HG03135 (cell line): ENCODE measurements around the gene CXCR4.
"Not testable (repeated sequence)": the region's sequence is repeated elsewhere in the genome, so short reads cannot be mapped to it uniquely, and the experiment has no call there.

Experiments
- ATAC-seq: cut with Tn5 transposase; IDR thresholded peaks from one replicate; pipeline ENCODE4 v1.9.1; 2021; ENCODE audit warnings: mild to moderate bottlenecking, moderate library complexity; ENCODE audit not compliant: unreplicated experiment

CXCR4 gene

GRCh38 chr2:136115183-136115761 lies 2.7 kb downstream of the CXCR4 start:
- ATAC-seq, result no peak

- no peak for ATAC-seq
Observed at GRCh38 chr2:136114382-136114781, 3.6 kb downstream of the CXCR4 start.

- no peak for ATAC-seq
Observed at GRCh38 chr2:136113209-136113971, 4.6 kb downstream of the CXCR4 start.

- no peak for ATAC-seq
Observed at GRCh38 chr2:136112317-136113208, 5.4 kb downstream of the CXCR4 start.

- no peak for ATAC-seq
Observed at GRCh38 chr2:136111711-136112110, 6.2 kb downstream of the CXCR4 start.

- no peak for ATAC-seq
Observed at GRCh38 chr2:136110526-136110925, 7.4 kb downstream of the CXCR4 start.

- ATAC-seq, result no peak
Observed at GRCh38 chr2:136108463-136108862, 9.5 kb downstream of the CXCR4 start.

GRCh38 chr2:136107051-136108033 lies 10.6 kb downstream of the CXCR4 start:
- peak; percentile 73 for ATAC-seq

- no peak for ATAC-seq
Observed at GRCh38 chr2:136106505-136106904, 11.4 kb downstream of the CXCR4 start.

- ATAC-seq, result no peak
Observed at GRCh38 chr2:136104977-136105376, 13.0 kb downstream of the CXCR4 start.

- no peak for ATAC-seq
Observed at GRCh38 chr2:136101042-136101441, 16.9 kb downstream of the CXCR4 start.

- no peak for ATAC-seq
Observed at GRCh38 chr2:136098441-136098840, 19.5 kb downstream of the CXCR4 start.

GRCh38 chr2:136093583-136093982 lies 24.4 kb downstream of the CXCR4 start:
- ATAC-seq, result no peak

GRCh38 chr2:136091899-136092298 lies 26.1 kb downstream of the CXCR4 start:
- no peak for ATAC-seq

- ATAC-seq, result not testable (repeated sequence)
Observed at GRCh38 chr2:136087901-136088460, 30.0 kb downstream of the CXCR4 start.

- ATAC-seq, result no peak
Observed at GRCh38 chr2:136086253-136087016, 31.5 kb downstream of the CXCR4 start.

- ATAC-seq, result no peak
Observed at GRCh38 chr2:136085453-136086209, 32.3 kb downstream of the CXCR4 start.

GRCh38 chr2:136081582-136082210 lies 36.3 kb downstream of the CXCR4 start:
- ATAC-seq, result no peak
